Heart left ventricle (tissue), 16 donors: ENCODE measurements around the gene FGF8. TPM values are rescaled to one million over a fixed set of nuclear protein-coding genes. Genes with fewer than 3 reads are reported as not detected.

Source experiments
- ATAC-seq, 4 donors: fragments of 200-7000 bp; cut with Tn5 transposase; one replicate each; pipeline ENCODE4 v1.9.1; 2020 to 2022; ENCODE audit warnings: moderate library complexity in 4 of 4, mild to moderate bottlenecking in 3 of 4, moderate number of reproducible peaks in 1 of 4
- DNase-seq, 5 donors: peaks; one replicate each; pipeline ENCODE4 v3.0.0-alpha.2; 2020
- H3K27ac ChIP-seq, 12 donors: fragments of 200-600 bp; sonication (generic) in 4 of 12; one replicate each; pipeline versions ENCODE4 v1.5.0 to v1.8.0; 2016 to 2022; ENCODE audit warnings: mild to moderate bottlenecking in 2 of 12
- H3K27me3 ChIP-seq, 9 donors: fragments of 200-600 bp; sonication (generic) in 2 of 9; one replicate each; pipeline versions ENCODE4 v1.5.1 to v1.8.0; 2016 to 2022; ENCODE audit warnings: mild to moderate bottlenecking in 3 of 9
- H3K36me3 ChIP-seq, 9 donors: fragments of 200-600 bp; sonication (generic) in 2 of 9; one replicate each; pipeline versions ENCODE4 v1.5.0 to v1.8.0; 2018 to 2022; ENCODE audit warnings: mild to moderate bottlenecking in 2 of 9
- H3K4me1 ChIP-seq, 12 donors: fragments of 200-600 bp; sonication (generic) in 4 of 12; one replicate each; pipeline versions ENCODE4 v1.5.0 to v1.8.0; 2016 to 2022; ENCODE audit warnings: mild to moderate bottlenecking in 3 of 12
- H3K4me3 ChIP-seq, 12 donors: fragments of 200-600 bp; sonication (generic) in 4 of 12; one replicate each; pipeline versions ENCODE4 v1.5.0 to v1.8.0; 2017 to 2022; ENCODE audit warnings: mild to moderate bottlenecking in 9 of 12, moderate library complexity in 4 of 12
- H3K9me3 ChIP-seq, 12 donors: fragments of 200-600 bp; sonication (generic) in 4 of 12; one replicate each; pipeline versions ENCODE4 v1.5.0 to v1.8.0; 2016 to 2022; ENCODE audit warnings: mild to moderate bottlenecking in 1 of 12
- POLR2A ChIP-seq, 2 donors: fragments of 450-650 bp; IDR thresholded peaks; one replicate each; pipeline ENCODE4 v1.6.1; 2017; ENCODE audit warnings: antibody characterized with exemption in 2 of 2, mild to moderate bottlenecking in 2 of 2, moderate library complexity in 2 of 2
- WGBS, 4 donors: extraction: QIAGEN DNeasy Blood & Tissue Kit in 2 of 4; methylation state at CpG; one replicate each; pipeline versions ENCODE4 v1.1.5 to v1.1.7; 2013 to 2018; 5-methylcytosine and 5-hydroxymethylcytosine counted together
- intact Hi-C, 10 donors: fragments of 100-400 bp; cut with DNase I; formaldehyde crosslinking; loops; one replicate each; pipeline versions ENCODE4 v1.11.1 to v1.14.2; 2022
- polyA plus RNA-seq, 2 donors: library from polyadenylated mRNA; stranded (reverse); fragments of 200-250 nt; gene quantifications; one replicate each; pipeline ENCODE4 v1.2.3, GENCODE V29; 2013
- total RNA-seq, 9 donors: library from RNA; depleted of rRNA in 2 of 9; stranded (reverse); fragments of >200 nt in 2 of 9; fragmentation: NEBNext Ultra II Directional in 3 of 9; extraction: Animal tissue kit (Norgen Biotek cat#: 25700) in 3 of 9; gene quantifications; one replicate each; pipeline versions ENCODE4 v1.1.0 to v1.2.4, GENCODE V29; 2016 to 2023
- TF ChIP-seq, protein P1 (sequence below), 12 donors: fragments of 200-600 bp; sonication (generic) in 4 of 12; IDR thresholded peaks; one replicate each; pipeline versions ENCODE4 v1.5.0 to v1.8.0; 2018 to 2022; ENCODE audit warnings: antibody characterized with exemption in 12 of 12, mild to moderate bottlenecking in 5 of 12
- donor health status: ischemic (EF 13 %, LVEDD 7.1; RV severe dilation, severe dysfunction).
- donor health status: healthy with polysubstance abuse.
- donor health status: DM: no; HTN: yes; CAD: no.
- donor health status: DM: no; HTN: no; CAD: no.
- donor health status: ischemic (EF 25% LVEDD 6.9; RV normal size, moderate dysfunction).
- donor health status: ischemic (EF 25% LVEDD 5.7; RV mildly dilated, moderate dysfunction).
- donor health status: healthy.
- donor health status: DM: yes; HTN: yes; CAD: no.
- donor health status: ischemic (EF 35%, LVEDD 5.7; RV mildly dilated, moderate dysfunction).
- donor health status: nonischemic (EF 11% LVEDD 7.7; RV severe dilation, severe dysfunction).
- donor health status: DM: yes; HTN: yes; CAD: no.
- donor health status: PGD.
- donor health status: ischemic (EF 29% LVEDD 5.4; RV normal size, mild dysfunction).
- donor health status: nonischemic (EF 23%, LVEDD 6.1; RV moderate dilation, normal function).

FGF8 gene
- total and polyA plus RNA-seq, 11 donors, result not detected

GRCh38 chr10:101778781-101779543 lies 3.0 kb upstream of the FGF8 start:
- Histone ChIP-seq H3K4me1 (peaks cover 0 to 67% (median 43%) of the 10 kb centered on the region in 12 donors), H3K27ac (no peak overlapping the region), H3K9me3 (no peaks in the 10 kb centered on the region), H3K36me3 (peaks cover 0 to 3% (median 1%) of the 10 kb centered on the region in 9 donors), H3K4me3 (peak overlapping the region; percentile 9 to 58 (median 44)), H3K27me3 (peaks cover 13 to 58% (median 35%) of the 10 kb centered on the region in 9 donors)
- intact Hi-C loops, result loop anchor here in 5 of 10 donors (1.0 to 10.0 kb wide), 4 partner anchors 176 to 567 kb away; no protein-coding TSS in a partner anchor
- ATAC-seq, result peak in 2 of 4 donors; percentile 21 to 35
- WGBS, 4 donors, result 3 to 6% (median 4%) methylated on average over 46 to 58 of the region's 58 CpGs
- TF ChIP-seq, protein P1, sequence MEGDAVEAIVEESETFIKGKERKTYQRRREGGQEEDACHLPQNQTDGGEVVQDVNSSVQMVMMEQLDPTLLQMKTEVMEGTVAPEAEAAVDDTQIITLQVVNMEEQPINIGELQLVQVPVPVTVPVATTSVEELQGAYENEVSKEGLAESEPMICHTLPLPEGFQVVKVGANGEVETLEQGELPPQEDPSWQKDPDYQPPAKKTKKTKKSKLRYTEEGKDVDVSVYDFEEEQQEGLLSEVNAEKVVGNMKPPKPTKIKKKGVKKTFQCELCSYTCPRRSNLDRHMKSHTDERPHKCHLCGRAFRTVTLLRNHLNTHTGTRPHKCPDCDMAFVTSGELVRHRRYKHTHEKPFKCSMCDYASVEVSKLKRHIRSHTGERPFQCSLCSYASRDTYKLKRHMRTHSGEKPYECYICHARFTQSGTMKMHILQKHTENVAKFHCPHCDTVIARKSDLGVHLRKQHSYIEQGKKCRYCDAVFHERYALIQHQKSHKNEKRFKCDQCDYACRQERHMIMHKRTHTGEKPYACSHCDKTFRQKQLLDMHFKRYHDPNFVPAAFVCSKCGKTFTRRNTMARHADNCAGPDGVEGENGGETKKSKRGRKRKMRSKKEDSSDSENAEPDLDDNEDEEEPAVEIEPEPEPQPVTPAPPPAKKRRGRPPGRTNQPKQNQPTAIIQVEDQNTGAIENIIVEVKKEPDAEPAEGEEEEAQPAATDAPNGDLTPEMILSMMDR (IDR thresholded peaks at IDR 0.05), result no peak
- TF ChIP-seq POLR2A (IDR thresholded peaks at IDR 0.05), result no peak
- no peak for DNase-seq

- intact Hi-C loops, result loop anchor here in 4 of 10 donors (2.0 to 10.0 kb wide), 3 partner anchors 175 to 566 kb away; no protein-coding TSS in a partner anchor
- no peak for DNase-seq
- no peaks in the 10 kb centered on the region for H3K36me3 ChIP-seq
- no peak overlapping the region for H3K27ac ChIP-seq
- no peaks in the 10 kb centered on the region for H3K9me3 ChIP-seq
- WGBS, 4 donors, result 54 to 59% (median 57%) methylated on average over 11 to 12 of the region's 12 CpGs
- no peak for ATAC-seq
- peak overlapping the region in 3 of 12 donors; percentile 42 to 56 (median 51) for H3K4me3 ChIP-seq
- H3K4me1 ChIP-seq, result peaks cover 0 to 60% (median 36%) of the 10 kb centered on the region in 12 donors
- peaks cover 14 to 65% (median 42%) of the 10 kb centered on the region in 9 donors for H3K27me3 ChIP-seq
- no peak for TF ChIP-seq POLR2A (IDR thresholded peaks at IDR 0.05)
- TF ChIP-seq, protein P1 (IDR thresholded peaks at IDR 0.05), result no peak
These were observed 2.4 kb upstream of the FGF8 start for GRCh38 chr10:101778151-101778780.

GRCh38 chr10:101777619-101778145 lies 1.8 kb upstream of the FGF8 start:
- Histone ChIP-seq H3K27me3 (peaks cover 14 to 71% (median 48%) of the 10 kb centered on the region in 9 donors), H3K27ac (no peak overlapping the region), H3K9me3 (no peaks in the 10 kb centered on the region), H3K36me3 (no peaks in the 10 kb centered on the region), H3K4me3 (no peak overlapping the region), H3K4me1 (peaks cover 0 to 55% (median 34%) of the 10 kb centered on the region in 12 donors)
- WGBS, 4 donors, result 93 to 96% (median 95%) methylated on average over 3 of the region's 3 CpGs
- ATAC-seq, result no peak
- TF ChIP-seq, protein P1 (IDR thresholded peaks at IDR 0.05), result no peak
- no peak for TF ChIP-seq POLR2A (IDR thresholded peaks at IDR 0.05)
- intact Hi-C loops, result loop anchor here in 4 of 10 donors (2.0 to 10.0 kb wide), 3 partner anchors 175 to 565 kb away; no protein-coding TSS in a partner anchor
- DNase-seq, result no peak
